NCI-H2029 (cell line): ENCODE measurements around the gene SRPX.
A peak's percentile ranks its signal among the peaks of the same experiment; 100 is the strongest.

Source experiments
- DNase-seq: peaks from one replicate; lab custom pipeline; 2025; lab: John Stamatoyannopoulos, UW

The SRPX gene

GRCh38 chrX:38206542-38206941, 14.1 kb downstream of the SRPX start:
- DNase-seq, result no peak

GRCh38 chrX:38206036-38206435, 14.6 kb downstream of the SRPX start:
- no peak for DNase-seq

- DNase-seq, result no peak
Observed at GRCh38 chrX:38205039-38205438, 15.6 kb downstream of the SRPX start.

- DNase-seq, result no peak
Observed at GRCh38 chrX:38192007-38192810, 28.5 kb downstream of the SRPX start.

GRCh38 chrX:38189431-38190250, 31.0 kb downstream of the SRPX start:
- no peak for DNase-seq

GRCh38 chrX:38183596-38183995, 37.1 kb downstream of the SRPX start:
- no peak for DNase-seq

DNA sequence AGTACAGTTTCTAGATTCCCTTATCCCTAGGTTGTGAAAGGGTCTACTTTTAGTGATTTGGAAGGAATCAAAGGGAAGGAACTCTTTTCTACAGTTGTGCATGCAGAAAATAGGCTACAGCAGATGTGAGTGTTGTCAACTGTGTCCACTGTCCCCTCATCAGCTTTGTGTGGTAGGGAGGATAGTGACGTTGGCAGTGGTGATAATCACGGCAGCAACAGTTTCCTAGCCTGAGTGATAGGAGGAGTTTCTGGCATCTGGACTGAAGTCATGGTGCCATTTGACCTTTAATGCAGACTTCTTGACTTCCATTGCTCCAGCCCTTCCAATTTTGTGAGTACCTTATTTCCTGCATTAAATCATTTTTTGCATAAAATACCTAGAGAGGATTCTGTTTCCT, 39.3 kb downstream of the SRPX start:
- DNase-seq, result no peak

DNA sequence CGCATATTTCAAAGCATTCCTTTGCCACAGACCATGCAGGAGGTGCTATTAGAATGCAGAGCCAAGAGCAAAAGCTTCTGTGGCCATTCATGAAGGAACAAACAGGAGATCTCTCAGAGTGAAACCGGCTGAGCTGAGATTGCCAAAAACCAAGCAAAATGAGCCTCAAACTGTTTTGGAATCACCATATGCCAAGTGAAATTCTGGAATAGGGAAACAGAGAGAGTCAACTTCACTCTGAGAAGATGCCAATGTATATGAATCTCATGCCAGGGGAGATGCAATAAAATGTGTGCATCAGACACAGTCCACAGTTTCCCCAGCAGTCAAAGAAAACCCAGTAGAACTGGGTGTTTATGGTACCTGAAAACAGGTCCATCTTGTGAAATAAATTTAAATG, 42.3 kb downstream of the SRPX start:
- no peak for DNase-seq

DNA sequence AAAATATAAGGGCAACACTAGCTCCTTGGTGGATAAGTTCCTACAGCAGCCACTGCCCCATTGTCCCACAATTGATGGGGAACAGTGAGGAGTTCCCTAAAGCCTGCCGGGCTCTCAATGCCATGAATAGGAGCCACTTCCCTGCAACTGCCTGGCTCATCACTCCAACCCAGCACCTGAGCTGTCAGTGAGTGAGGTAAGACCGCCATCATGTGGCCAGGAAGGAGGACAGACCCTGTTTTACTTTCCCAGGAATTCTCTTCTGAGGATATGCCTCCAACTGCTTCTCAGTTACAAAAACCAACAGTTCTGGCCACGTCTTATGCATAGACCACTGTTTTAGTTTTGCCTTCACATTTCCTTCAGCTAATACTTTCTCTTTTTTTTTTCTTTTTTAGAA, 45.5 kb downstream of the SRPX start:
- DNase-seq, result peak; percentile 1

- DNase-seq, result no peak
Observed at GRCh38 chrX:38172596-38172995, 48.1 kb downstream of the SRPX start.

DNA sequence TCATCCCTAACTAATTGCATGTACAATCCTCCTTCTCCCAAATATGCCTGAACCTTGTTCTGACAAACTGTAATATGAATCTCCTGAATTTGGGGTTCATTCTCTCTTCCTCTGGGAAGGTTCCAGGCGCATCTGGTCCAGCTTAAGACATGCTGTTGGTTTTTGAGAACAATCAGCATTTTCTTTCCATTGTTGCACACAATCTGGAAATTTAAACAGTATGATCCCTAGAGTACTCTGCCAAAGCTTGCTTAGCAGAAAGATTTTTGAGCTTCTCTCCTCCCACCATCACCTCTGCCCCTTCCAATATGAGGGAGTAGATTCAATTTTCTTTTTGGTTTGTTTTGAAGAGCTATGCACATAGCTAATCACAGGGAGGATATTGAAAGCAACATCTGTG, 50.1 kb downstream of the SRPX start:
- no peak for DNase-seq

DNA sequence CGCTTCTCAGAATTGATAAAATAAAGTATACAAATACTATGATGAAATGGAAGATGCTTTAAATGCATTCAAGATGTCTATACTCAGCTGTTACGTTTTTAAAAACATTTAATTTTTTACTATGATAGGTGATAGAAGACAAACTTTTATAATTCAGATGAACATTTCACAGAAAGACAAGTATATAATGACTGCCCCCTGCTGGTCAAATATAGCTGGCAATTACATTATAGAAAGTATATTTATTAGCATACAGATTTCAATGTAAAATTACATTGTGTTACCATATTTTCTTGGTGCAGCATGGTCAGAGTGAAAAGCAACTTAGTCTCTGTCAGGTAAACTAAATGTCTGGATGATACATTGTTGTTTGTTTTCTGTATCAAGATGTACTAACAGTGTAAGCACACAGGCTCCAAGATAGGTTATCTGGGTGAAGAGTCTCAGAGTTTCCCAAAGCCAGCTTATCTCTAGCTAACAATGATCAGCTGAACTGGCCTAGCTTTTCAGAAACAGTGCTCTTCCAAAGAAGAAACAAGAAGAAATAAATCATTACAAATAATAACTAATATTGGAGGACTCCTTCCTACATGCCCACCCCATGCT, 54.1 kb downstream of the SRPX start:
- peak; percentile 4 for DNase-seq

GRCh38 chrX:38165023-38165422, 55.6 kb downstream of the SRPX start:
- DNase-seq, result no peak

- no peak for DNase-seq
Observed at GRCh38 chrX:38163193-38163592, 57.5 kb downstream of the SRPX start.

DNA sequence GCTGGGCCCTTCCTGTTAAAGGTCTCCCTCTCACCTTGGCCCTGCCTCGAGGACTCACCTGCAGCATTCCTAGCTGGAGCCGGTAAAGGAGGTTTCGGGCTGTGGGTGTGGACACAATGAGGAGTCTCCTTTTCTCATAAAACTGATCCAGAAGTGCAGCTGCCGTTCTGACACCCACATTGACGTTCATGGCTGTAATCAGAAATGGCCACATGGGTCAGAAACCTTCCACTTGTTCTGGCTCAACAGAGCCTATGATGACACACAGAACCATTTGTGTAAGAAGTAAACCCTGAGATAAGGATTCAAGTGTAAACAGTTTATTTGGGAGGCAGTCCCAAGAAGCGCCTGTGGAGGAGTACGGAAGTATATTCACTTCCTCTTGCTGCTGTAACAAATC, 63.8 kb downstream of the SRPX start:
- no peak for DNase-seq

GRCh38 chrX:38154818-38155217, 65.9 kb downstream of the SRPX start:
- DNase-seq, result no peak

- no peak for DNase-seq
Observed at GRCh38 chrX:38154340-38154739, 66.3 kb downstream of the SRPX start.

DNA sequence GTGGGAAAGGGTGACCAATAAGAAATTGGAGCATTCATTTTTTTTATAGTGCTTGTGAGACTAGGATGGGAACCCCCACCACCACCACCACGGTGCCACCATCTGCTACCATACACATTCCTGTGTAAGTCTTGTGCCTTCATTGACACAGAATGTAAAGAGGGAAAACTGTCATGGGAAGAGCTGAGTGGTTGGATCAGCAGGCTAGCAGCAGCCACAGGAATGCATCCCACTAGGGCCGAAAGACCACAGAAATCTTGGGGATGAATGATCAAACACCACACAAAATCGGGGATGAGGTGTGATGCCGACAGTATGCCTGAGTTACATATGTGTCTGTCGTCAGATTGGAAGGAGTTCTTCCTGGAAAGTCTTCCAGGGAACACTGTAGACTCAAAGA, 69.2 kb downstream of the SRPX start:
- no peak for DNase-seq

DNA sequence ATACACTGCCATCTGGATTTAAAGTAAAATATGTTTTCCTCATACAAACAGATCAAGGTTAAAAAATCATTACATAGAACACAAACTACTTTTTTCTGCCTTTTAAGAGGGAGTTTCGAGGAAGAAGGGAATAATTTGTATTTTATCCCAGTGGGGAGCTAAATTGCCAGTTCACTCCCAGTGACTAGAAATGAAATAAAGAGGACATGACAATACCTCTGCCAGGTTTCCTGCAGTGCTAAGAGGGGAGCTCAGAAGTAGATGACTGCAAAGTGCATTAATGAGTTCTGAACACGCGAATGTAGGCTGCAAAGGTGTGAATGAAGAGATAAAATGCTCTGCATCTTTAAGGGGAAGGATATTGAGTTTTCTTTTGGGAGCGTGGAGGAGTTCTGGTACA, 69.7 kb downstream of the SRPX start:
- DNase-seq, result no peak

DNA sequence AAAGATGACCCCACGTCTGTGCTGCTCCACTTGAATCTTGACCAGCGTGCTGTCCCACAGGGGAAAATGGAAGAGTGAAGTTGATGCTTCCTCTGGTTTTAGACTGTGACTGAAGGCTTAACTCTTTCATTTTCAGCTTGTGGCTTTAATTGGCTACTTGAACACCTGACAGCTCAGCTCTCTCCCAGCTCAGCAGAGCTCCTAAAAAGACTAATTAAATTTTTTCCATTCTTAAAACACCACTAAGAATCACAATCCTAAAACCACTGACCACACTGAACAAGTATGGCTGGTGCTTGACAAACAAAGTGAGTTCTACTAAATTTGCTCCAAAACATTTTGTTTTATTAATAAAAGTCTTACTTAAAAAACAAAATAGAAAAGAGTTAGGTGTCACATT, 71.7 kb downstream of the SRPX start:
- no peak for DNase-seq

DNA sequence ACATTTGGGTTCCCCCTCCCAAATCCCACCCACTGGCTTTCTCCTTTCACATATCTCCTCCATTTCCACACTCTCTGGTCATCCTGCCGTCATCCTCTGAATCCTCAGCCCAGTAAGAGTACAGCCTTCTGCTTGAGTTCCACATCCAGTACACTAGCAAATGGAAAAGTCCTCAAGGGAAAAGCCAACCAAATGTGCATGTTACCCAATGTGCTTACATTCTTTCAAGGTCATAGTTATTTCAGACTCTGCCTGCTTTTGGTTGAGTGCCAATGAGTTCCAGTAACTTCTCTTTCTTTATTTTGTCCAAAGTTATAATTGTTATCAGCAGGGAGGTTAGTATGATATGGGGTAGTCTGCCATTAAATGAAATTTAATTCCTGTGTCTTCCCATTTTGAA, 78.1 kb downstream of the SRPX start:
- DNase-seq, result no peak

DNA sequence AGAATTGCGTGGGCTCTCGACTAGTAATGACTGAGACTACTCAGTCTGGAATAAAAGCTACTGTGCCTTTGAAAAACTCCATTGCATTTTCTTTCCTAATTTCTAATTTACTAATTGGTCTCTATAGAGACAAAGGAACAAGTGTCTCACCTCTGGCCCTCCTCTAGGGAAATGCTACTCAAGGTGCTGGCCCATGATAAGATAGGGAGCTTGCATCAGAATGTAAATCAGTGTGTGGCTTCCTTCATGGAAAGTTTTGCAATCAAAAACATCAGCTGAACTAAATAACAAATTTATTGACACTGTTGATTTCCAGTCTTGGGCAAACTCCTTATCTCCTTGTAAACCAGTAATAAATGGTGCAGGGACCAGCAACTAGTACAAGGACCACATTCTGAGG, 81.8 kb downstream of the SRPX start:
- no peak for DNase-seq
